ENCODE data around the gene TLCD5. TPM values are rescaled to one million over a fixed set of nuclear protein-coding genes. Genes with fewer than 3 reads are reported as not detected.

TLCD5 gene
- total RNA-seq = 1 to 10 TPM; 1.4 to 4.0 TPM

DNA sequence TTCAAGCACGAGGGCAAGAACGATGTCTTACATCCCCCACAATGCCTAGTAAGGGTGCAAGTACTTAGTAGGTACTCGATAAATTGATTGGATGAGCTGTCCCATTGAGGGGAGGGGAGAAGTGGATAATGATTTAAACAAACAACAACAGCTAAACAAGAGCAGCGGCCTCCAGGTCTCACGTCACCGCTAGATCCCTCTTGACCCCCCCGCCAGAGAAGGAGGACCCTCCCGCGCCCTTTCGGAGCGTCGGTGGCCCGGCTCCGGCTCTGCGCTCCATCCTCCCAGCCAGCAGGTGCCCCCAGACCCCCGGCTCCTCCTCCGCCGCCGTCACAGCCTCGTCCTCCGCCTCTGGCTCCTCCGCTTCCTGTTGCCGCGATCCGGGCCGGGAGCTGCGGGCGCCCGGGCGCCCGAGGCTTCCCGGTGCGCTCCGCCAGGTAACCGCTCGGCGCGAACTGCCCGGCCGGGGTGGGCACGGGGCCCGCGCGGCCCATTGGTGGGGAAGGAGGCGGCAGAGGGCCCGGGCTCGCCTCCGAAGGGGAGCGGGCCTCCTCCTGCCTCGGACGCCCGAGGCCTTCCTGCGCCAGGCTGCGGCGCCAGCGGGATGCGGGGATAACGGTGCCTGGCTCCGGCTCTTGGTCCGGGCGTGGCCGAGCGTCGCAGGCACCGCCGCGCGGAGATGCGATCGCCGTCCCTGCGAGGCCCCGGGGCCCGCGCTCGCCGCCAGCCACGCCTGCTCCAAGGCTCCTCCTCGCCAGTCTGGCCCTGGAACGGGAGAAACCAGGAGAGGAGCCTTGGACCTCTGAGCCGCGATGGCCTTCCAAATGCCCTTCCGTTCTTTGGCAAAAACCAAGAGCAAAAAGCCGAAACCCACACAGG, at the start of gene TLCD5:
Gene TLCD5, plus strand, starts transcription at position 368 of the 879 bp plus-strand sequence. CDS start 2,143 bp downstream, outside the sequence.
- no peaks in the 10 kb centered on the region for H3K9me3 Mint-ChIP-seq (ENCODE audit: low read depth)
- H3K27me3 Mint-ChIP-seq = peaks cover 39% of the 10 kb centered on the region
- H3K36me3 Mint-ChIP-seq = peaks cover 2% of the 10 kb centered on the region
- H3K4me1 Mint-ChIP-seq = peaks cover 25% of the 10 kb centered on the region
- DNase-seq (peak; percentile 72), ATAC-seq (peak; percentile 90)
- H3K4me3 Mint-ChIP-seq = peak within 1 kb of the TSS; percentile 75
- peak within 1 kb of the TSS; percentile 62 for H3K27ac Mint-ChIP-seq
- CTCF ChIA-PET = no interaction called here

DNA sequence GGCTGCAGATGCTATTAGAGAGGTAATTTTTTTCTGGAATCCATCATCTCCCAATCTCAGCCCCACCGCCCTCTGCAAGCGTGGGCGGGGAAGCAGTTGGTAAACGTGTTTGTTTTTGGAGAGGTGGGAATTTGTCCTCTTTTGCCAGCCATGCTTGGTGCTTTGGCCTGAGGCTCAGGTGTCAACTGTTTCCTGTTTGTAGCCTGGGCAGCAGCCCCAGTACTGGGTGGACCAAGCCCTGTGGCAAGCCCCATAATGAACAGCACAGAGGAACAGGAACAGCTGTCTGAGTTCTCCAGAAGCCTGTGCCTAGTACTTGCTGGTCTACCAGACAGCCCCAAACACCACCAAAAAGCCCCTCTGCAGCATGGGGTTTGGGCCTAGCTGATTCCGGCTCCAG, 45.6 kb upstream of the TLCD5 start:
- Mint-ChIP-seq H3K4me1 (no peaks in the 10 kb centered on the region), H3K4me3 (no peak overlapping the region), H3K27me3 (peaks cover 30% of the 10 kb centered on the region), H3K36me3 (no peaks in the 10 kb centered on the region), H3K9me3 (ENCODE audit: low read depth) (no peaks in the 10 kb centered on the region), H3K27ac (no peak overlapping the region)
- ATAC-seq (no peak), DNase-seq (no peak)
- CTCF ChIA-PET = interaction anchor here (0.7 kb wide), 1 partner anchor 48 kb away, joined by 3 read pairs; no protein-coding TSS in a partner anchor

DNA sequence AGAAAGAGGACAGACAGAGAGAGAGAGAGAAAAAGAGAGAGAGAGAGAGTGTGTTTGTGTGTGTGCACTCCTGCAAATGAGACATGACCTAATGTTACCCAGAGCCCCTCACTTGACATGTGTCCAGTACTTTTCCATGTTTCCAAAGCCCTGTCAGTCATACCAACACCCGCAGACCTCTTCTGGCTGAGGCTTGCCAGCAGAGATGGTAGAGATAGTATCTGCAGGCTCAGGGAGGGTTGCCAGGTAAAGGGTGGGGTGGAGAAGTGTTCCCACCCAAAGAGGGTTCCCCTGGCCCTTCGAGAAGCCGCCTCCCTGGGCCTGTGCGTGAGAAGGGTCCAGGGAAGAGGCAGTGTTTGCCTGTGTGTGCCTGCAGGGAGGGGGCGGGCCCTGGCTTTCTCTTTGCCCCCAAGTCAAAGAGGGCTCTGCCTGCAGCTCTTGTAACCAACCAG, 44.5 kb upstream of the TLCD5 start:
- CTCF ChIA-PET = no interaction called here
- H3K27ac Mint-ChIP-seq = no peak overlapping the region
- DNase-seq (no peak), ATAC-seq (no peak)
- no peaks in the 10 kb centered on the region for H3K4me1 Mint-ChIP-seq
- H3K4me3 Mint-ChIP-seq = no peak overlapping the region
- peaks cover 23% of the 10 kb centered on the region for H3K27me3 Mint-ChIP-seq
- no peaks in the 10 kb centered on the region for H3K36me3 Mint-ChIP-seq
- no peaks in the 10 kb centered on the region for H3K9me3 Mint-ChIP-seq (ENCODE audit: low read depth)

DNA sequence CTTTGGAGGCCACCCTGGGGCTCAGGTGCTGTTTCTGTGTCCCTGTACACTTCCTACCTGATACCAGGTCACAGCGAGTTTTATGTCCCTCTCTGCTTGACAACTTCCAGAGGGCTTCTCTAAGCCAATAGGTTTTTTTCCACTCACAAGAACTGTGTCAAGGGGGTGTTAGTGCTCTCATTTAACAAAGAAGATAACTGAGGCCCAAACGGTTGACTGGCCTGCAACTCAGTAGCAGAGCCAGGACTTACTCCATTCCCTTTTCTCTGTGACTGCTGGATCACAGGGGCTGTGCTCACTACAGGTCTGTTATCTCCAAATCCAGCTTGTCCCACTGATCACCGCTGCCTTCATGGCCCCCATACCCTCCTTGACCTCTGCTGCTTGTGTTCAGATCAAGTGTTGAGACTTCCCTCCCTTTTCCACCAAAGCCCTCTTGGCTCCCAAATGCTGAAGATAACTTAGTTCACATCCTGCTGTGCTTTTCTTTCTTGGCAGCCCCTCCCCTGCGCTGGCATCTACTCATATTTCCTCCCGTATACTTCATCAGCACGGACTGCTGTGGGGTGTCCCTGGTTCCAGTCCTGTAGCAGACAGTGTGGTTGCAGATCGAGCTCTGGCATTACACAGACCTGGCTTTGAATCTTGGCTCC, 43.8 kb upstream of the TLCD5 start:
- H3K9me3 Mint-ChIP-seq (ENCODE audit: low read depth) = no peaks in the 10 kb centered on the region
- CTCF ChIA-PET = interaction anchor here (0.7 to 2.6 kb wide), 2 partner anchors 22 to 46 kb away, joined by 3 to 7 read pairs; no protein-coding TSS in a partner anchor
- no peak overlapping the region for H3K4me3 Mint-ChIP-seq
- H3K27ac Mint-ChIP-seq = no peak overlapping the region
- no peaks in the 10 kb centered on the region for H3K4me1 Mint-ChIP-seq
- peaks cover 20% of the 10 kb centered on the region for H3K27me3 Mint-ChIP-seq
- no peaks in the 10 kb centered on the region for H3K36me3 Mint-ChIP-seq
- ATAC-seq (no peak), DNase-seq (no peak)

DNA sequence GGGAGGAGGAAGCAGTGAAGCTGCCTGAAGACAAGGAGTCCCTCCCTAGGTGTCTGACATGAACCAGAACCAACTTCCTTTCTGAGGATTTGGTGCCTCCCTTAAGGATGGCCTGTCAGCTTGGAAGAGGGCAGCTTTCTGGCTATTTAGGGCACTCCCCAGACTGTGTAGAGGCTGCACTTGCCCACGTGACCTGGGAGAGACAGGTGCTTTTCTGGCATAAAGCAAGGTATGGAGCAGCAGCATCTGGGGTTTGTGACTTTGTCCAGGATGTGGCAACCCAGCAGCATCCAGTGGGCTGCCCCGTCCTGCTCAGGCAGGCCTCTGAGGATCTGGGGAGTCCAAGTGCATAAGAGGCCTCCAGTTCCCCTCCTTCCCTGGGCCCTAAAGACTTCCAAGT, 42.0 kb upstream of the TLCD5 start:
- CTCF ChIA-PET = interaction anchor here (0.6 to 2.6 kb wide), 4 partner anchors 17 to 47 kb away, joined by 3 to 7 read pairs (median 5); no protein-coding TSS in a partner anchor
- peaks cover 20% of the 10 kb centered on the region for H3K27me3 Mint-ChIP-seq
- ATAC-seq (no peak), DNase-seq (no peak)
- no peaks in the 10 kb centered on the region for H3K4me1 Mint-ChIP-seq
- H3K27ac Mint-ChIP-seq = no peak overlapping the region
- no peaks in the 10 kb centered on the region for H3K9me3 Mint-ChIP-seq (ENCODE audit: low read depth)
- no peak overlapping the region for H3K4me3 Mint-ChIP-seq
- no peaks in the 10 kb centered on the region for H3K36me3 Mint-ChIP-seq

DNA sequence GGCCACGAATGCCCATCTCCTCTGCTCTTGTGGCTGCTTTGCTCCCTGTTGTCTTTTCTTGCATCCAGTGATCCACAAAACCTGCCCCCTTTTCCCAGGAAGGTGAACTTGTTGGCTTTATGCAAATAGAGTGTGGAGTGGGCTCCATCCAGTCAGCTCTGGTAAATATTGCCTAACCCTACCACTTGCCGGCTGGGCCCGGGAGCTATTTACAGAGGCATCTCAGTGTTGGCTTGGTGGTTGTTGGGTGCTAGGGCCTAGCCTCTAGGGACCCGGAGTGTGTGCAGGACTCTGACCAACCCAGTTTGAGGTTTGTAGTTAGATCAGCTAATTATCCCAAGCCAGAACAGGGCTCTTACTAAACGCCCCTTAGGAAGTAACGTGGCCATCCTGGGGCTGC, 40.8 kb upstream of the TLCD5 start:
- DNase-seq (no peak), ATAC-seq (no peak)
- Mint-ChIP-seq H3K36me3 (no peaks in the 10 kb centered on the region), H3K4me3 (no peak overlapping the region), H3K9me3 (ENCODE audit: low read depth) (no peaks in the 10 kb centered on the region), H3K27ac (no peak overlapping the region), H3K4me1 (no peaks in the 10 kb centered on the region), H3K27me3 (peaks cover 24% of the 10 kb centered on the region)
- CTCF ChIA-PET = no interaction called here

DNA sequence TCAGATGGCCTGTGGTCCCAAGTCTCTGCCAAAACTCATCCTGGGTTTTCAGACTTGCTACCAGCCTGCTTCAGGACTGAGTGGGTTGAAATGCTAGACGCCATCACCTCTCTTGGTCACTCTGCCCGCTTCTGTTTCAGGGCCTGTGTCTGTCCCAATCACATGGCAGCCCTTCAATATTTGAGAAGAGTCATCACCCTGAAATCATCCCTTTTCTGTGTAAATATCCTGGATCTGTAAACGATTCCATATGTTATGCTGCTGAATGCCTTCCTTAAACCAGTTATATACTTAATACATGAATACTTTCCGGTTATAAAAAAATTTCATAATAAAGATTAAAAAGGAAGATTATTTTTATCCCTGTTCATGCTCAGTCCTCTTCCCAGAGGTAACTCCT, 39.8 kb upstream of the TLCD5 start:
- ATAC-seq (no peak), DNase-seq (no peak)
- H3K4me3 Mint-ChIP-seq = no peak overlapping the region
- CTCF ChIA-PET = interaction anchor here (9.6 kb wide), 1 partner anchor 16 kb away, joined by 72 read pairs; no protein-coding TSS in a partner anchor
- H3K27ac Mint-ChIP-seq = no peak overlapping the region
- no peaks in the 10 kb centered on the region for H3K36me3 Mint-ChIP-seq
- no peaks in the 10 kb centered on the region for H3K9me3 Mint-ChIP-seq (ENCODE audit: low read depth)
- H3K27me3 Mint-ChIP-seq = peaks cover 33% of the 10 kb centered on the region
- no peaks in the 10 kb centered on the region for H3K4me1 Mint-ChIP-seq

DNA sequence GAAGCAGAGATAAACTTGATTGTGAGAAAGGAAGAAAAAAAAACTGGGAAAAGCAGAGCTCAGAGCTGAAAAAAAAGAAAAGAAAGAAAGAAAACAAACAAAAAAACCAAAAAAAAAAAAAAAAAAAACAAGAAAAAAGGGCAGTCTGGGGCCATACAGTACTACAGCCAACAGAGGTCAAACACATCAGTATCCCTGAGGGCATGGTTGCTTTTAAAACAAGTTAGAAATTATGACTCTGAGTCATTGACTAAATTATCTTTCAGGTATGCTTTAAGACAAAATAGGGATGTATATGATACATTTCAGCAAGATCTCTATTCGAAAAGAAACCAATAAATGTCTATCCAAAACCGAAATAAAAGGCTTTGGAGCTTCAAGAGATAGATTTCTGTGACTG, 37.1 kb upstream of the TLCD5 start:
- H3K27ac Mint-ChIP-seq = no peak overlapping the region

DNA sequence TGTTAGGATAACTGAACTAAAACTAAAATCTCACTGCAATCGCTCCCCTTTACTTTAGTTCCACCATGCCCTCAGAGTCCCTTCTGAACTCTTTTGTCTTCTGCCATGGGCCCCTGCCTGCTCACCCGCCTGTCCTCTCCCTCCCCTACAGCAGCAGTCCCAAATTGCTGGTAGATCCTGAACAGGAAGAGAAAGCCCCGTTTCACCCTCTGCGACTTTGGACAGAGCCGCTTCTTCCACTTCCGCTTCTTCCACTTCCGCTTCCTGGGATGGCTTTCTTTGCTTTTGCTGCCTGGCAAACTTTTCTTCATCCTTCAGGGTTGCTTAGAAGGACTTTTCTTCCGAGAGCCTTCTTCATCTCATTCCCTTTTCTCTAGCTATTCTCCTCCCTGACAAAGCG, 35.7 kb upstream of the TLCD5 start:
- Mint-ChIP-seq H3K27ac (no peak overlapping the region), H3K27me3 (peaks cover 56% of the 10 kb centered on the region), H3K36me3 (no peaks in the 10 kb centered on the region), H3K4me3 (no peak overlapping the region), H3K4me1 (no peaks in the 10 kb centered on the region), H3K9me3 (ENCODE audit: low read depth) (no peaks in the 10 kb centered on the region)
- ATAC-seq = no peak
- DNase-seq = no peak
- CTCF ChIA-PET = interaction anchor here (1.4 to 9.6 kb wide), 2 partner anchors 12 to 59 kb away, joined by 3 to 72 read pairs; no protein-coding TSS in a partner anchor

More for the DNA sequence above, 37.1 kb upstream of the TLCD5 start:
- Mint-ChIP-seq H3K36me3 (no peaks in the 10 kb centered on the region), H3K4me3 (no peak overlapping the region), H3K9me3 (ENCODE audit: low read depth) (no peaks in the 10 kb centered on the region), H3K4me1 (no peaks in the 10 kb centered on the region), H3K27me3 (peaks cover 42% of the 10 kb centered on the region)
- DNase-seq (no peak), ATAC-seq (no peak)
- CTCF ChIA-PET = interaction anchor here (9.6 kb wide), 1 partner anchor 13 kb away, joined by 72 read pairs; no protein-coding TSS in a partner anchor

DNA sequence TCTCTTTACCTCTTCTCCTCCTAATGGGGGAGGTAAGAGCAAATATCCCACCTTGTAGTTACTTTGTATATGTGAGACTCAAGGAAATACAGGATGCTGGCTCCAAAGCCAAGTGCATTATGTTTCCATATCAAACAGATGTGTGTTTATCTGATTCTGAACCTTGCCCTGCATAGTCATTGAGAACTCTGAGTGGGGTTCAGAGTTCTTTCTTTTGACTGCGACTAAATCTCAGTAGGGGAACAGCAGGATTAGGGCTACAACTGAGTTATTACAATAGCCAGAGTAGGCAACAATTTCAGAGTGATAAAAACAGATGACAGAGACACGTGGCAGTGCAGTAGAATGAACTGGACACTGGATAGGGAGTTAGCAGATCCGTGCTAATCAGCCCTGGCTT, 34.1 kb upstream of the TLCD5 start:
- peaks cover 71% of the 10 kb centered on the region for H3K27me3 Mint-ChIP-seq
- no peaks in the 10 kb centered on the region for H3K36me3 Mint-ChIP-seq
- H3K4me3 Mint-ChIP-seq = no peak overlapping the region
- no peaks in the 10 kb centered on the region for H3K4me1 Mint-ChIP-seq
- no peaks in the 10 kb centered on the region for H3K9me3 Mint-ChIP-seq (ENCODE audit: low read depth)
- H3K27ac Mint-ChIP-seq = no peak overlapping the region
- CTCF ChIA-PET = interaction anchor here (9.6 kb wide), 1 partner anchor 10 kb away, joined by 72 read pairs; no protein-coding TSS in a partner anchor
- DNase-seq (no peak), ATAC-seq (no peak)

DNA sequence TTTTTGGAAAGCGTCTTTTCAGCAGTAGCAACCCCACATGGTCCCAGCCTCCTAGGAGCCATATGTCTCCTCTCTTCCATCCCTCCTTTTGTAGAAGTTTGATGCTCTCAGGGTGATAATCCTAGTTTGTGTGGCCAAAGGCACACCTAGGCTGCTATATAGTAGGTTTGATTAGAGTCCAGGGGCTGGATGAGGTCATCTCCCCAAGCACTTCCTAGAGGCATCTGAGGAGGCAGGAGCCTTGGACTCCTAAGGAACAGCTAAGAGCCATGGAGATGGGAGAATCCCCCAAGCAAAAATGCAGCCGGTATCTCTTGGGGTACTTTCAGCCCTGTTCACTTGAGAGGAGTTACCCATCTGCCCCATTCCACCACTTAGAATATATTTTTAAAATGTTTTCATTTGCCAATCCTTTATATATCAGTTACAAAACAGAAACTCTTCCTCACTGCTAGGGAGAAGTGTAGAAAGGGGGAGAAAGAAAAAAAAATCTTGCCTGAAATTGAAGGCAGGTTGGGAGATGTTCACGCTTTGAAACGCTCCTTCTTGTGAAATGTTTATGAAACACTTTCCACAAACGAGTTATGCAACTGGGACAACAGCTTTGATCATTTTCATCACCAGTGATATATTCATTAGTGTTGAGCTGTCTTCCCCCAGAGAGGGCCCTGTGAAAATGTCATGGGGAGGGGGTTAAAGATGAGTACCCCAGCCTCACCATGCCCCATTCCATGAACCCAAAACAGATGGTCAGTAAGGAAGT, 31.9 kb upstream of the TLCD5 start:
- H3K36me3 Mint-ChIP-seq = no peaks in the 10 kb centered on the region
- no peak overlapping the region for H3K4me3 Mint-ChIP-seq
- H3K27me3 Mint-ChIP-seq = peaks cover 82% of the 10 kb centered on the region
- ATAC-seq (no peak), DNase-seq (no peak)
- H3K9me3 Mint-ChIP-seq (ENCODE audit: low read depth) = no peaks in the 10 kb centered on the region
- H3K4me1 Mint-ChIP-seq = no peaks in the 10 kb centered on the region
- H3K27ac Mint-ChIP-seq = no peak overlapping the region
- CTCF ChIA-PET = interaction anchor here (1.3 to 14.7 kb wide), 3 partner anchors 8 to 122 kb away, joined by 3 to 475 read pairs (median 72); partner anchors contain the start of gene POU2F3

DNA sequence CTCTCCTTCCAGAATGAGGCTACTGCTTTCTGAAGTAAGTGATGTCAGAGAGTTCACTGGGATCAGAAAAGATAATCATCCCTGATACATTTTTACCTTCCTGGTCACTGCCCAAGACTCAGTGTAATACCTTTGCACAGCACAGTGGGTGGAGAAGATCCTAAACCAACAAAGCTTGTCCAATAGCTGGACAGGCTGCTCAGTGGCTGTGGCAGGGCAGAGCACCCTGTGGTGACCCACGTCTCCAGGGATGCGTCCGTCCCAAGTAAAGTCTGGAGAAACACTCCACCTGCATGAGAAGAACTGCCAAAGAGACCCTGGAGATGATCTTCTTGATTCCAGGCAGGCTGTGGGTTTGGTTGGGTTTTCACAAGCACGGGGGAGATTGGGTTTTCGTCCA, 31.0 kb upstream of the TLCD5 start:
- Mint-ChIP-seq H3K36me3 (no peaks in the 10 kb centered on the region), H3K27me3 (peaks cover 85% of the 10 kb centered on the region), H3K27ac (no peak overlapping the region), H3K9me3 (ENCODE audit: low read depth) (no peaks in the 10 kb centered on the region), H3K4me3 (no peak overlapping the region), H3K4me1 (no peaks in the 10 kb centered on the region)
- CTCF ChIA-PET = interaction anchor here (9.6 to 14.7 kb wide), 2 partner anchors 7 to 59 kb away, joined by 72 to 475 read pairs; partner anchors contain the start of gene POU2F3
- ATAC-seq (no peak), DNase-seq (no peak)

DNA sequence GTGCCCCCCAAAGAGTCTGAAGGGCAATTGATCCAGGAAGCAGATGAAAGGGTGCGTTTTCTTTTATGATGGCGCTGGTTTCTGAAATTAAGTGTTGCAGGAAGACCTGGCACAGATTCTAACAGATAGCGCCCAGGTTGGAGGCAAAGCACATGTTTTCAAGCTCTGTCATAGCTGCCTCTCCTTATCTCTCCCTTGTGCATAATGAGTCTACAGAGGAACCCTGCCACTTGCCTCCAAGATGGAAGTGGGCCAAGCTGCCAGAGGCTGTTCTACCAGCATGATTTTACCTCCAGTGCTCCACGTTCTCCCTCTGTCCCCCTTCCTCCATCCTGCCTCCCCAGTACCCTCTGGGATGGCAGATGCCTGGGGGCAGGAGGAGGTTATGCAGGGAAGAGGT, 30.0 kb upstream of the TLCD5 start:
- CTCF ChIA-PET = interaction anchor here (9.6 to 14.7 kb wide), 2 partner anchors 6 to 60 kb away, joined by 72 to 475 read pairs; partner anchors contain the start of gene POU2F3
- Mint-ChIP-seq H3K27ac (no peak overlapping the region), H3K4me3 (no peak overlapping the region), H3K27me3 (peaks cover 84% of the 10 kb centered on the region), H3K9me3 (ENCODE audit: low read depth) (no peaks in the 10 kb centered on the region), H3K4me1 (no peaks in the 10 kb centered on the region), H3K36me3 (no peaks in the 10 kb centered on the region)
- DNase-seq (no peak), ATAC-seq (no peak)
